Measurements from ENCODE around the gene FAM135A.
"Not testable (repeated sequence)": the region's sequence is repeated elsewhere in the genome, so short reads cannot be mapped to it uniquely, and the experiment has no call there.

- not testable (repeated sequence) for TF ChIP-seq CTCF (conservative IDR thresholded peaks at IDR 0.05); EZH2 (IDR thresholded peaks at IDR 0.05; ENCODE audit: low read depth)
Observed at GRCh38 chr6:70486638-70487037, 73.3 kb downstream of the FAM135A start.

Measured in PC-9 (cell line).